Stromal cell of bone marrow (primary cell): ENCODE measurements around the gene WDR4.
"Not testable (repeated sequence)": the region's sequence is repeated elsewhere in the genome, so short reads cannot be mapped to it uniquely, and the experiment has no call there.

ENCODE experiments used
- DNase-seq: peaks from one replicate; pipeline ENCODE4 v3.0.0-alpha.2; 2012; ENCODE audit warnings: low read depth

WDR4 gene

DNA sequence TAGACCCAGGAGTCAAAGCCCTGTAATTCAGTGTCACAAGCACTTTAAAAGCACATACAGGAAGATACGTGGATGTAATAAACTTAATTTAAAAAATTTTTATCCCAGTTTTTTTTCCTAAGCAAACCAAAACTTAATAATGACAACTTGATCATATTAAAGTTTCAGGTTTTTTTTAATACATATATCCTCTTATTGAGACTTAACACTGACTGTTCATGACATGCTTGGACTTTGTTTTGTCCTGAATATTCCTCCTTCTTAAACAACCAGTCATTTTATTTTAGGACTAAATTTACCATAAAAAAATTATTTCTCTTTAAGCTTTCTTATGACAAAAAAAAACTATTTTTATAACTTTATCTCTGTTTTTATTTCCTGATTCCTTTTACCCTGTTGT is 64.1 kb downstream of the WDR4 start:
- DNase-seq: no peak

DNA sequence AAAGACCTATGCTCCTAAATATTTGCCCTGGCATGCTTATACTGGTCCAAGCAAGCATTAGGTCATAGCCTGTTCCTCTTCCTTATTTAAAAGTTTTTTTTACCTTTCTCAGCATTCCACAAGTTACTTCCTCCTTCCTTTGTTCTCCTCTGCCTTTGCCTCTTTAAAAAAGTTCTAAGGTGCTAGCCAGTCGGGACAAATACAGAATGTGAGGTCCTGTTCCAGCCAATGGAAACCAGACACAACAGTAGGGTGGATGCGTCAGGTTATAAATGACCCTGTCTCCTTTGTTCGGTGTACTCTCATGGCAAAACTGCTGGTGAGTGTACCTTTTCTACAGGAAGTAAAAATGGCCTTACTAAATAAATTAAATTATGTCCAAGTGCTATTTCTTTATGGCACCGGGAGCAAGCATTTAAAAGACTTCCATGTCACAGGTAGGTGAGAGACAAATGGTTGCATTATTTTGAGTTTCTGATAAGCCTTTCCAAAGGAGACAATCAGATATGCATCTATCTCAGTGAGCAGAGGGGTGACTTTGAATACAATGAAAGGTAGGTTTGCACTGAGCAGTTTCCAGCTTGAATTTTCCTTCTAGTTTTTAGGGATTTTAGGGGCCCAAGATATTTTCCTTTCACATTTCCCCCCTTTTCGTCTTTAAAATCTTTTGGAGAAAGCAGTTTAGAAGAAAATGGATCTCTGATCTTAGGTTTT is 66.7 kb downstream of the WDR4 start:
- DNase-seq: not testable (repeated sequence)

DNA sequence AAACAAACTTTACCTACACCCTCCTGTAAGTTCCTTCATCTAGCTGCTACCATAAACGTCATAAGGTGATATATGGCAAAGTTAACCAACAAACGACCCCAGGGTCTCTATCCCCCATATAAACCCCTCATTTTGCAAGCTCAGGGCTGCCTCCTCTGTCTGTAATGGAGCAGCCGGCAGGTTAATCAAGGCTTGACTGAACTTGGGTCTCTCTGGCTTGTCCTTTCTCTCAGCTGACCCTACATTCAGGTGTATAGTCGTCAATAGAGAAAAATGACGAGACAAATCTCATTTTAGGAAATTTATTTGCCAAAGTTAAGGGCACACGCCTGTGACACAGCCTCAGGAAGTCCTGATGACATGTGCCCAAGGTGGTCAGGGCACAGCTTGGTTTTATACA is 67.4 kb downstream of the WDR4 start:
- DNase-seq: no peak

DNA sequence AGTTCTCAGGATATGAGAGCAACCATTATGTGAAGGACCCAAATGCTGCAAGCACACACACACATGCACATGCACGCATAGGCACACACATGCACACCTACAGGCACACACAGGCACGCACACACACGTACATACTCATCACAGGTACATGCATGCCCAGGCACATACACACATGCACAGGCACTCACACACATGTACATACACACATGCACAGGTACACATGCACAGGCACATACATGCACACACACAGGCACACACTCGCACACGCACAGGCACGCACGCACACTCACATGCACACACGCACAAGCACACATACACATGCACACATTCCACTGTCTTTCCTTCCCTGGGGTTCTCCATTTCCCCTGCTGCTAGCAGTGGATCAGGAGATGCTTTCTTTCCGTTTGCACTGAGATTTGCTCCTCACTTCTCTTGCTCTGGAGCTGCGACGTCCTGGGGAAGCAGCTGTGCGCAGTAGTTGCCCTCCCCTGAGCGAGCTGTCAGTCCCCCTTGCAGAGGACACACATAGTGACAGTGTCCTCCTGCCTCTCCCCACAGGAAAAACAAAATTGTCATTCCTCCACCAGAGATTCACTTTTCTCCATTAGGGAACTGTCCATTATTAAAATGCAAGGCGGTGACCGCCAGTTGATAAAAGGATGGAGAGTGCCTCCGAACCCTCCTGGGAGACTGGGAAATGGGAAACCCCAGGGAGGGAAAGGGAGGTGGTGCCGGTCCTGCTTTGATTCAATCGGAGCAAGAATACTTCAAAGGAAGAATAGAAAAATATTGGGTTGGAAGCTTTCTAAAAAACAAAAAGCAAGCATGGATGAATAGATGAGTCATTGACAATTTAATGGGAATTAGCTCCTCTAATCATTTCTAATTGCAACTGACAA is 69.5 kb downstream of the WDR4 start:
- no peak for DNase-seq

DNA sequence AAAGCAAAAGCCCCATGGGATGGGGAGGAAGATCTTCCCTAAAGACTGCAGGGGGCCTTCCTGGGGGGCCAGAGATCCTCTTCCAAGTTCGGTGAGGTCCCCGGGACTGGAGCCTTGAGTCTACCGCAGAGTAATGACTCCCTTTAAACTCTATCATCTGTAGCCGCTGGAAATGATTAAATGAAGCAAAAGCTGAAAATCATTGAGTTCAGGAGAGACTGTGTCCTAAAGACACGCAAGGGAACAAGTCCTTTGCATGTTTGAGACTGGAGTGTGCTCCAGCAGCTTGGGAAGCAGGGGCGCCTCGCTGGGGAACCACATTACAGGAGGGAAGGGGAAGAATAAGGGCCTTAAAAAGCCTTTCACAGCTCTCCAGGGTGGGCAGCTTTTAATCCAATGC is 70.2 kb downstream of the WDR4 start:
- no peak for DNase-seq

DNA sequence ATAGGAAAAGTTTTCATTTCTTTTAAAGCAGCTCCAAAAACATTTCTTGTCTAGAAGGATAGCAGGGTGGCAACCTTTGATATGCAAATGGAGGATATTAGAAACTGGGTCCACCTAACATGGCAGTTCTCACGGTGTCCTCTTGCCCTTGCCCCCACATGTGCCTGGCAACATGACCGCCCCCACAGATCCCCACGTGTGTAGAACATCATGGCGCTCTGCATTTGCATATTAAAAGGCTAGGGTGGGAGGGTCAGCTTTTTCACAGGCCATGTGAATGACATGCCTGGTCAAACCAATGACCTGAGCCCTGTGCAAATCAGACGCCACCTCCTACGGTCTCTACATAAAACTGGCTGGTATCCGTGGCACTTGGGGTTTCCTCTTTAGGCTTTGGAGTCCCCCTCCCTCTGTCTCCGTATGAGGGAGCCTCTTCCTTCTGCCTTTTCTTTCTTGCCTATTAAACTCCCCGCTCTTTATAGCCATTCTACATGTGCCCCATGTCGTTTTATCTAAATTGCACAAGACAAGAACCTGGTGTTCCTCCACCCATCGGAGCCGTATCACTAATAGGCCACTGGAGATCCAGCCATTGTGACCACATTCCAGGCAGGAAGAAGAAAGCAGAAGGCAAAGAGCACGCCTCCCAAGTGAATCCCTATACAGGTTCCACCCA is 71.3 kb downstream of the WDR4 start:
- DNase-seq: no peak

DNA sequence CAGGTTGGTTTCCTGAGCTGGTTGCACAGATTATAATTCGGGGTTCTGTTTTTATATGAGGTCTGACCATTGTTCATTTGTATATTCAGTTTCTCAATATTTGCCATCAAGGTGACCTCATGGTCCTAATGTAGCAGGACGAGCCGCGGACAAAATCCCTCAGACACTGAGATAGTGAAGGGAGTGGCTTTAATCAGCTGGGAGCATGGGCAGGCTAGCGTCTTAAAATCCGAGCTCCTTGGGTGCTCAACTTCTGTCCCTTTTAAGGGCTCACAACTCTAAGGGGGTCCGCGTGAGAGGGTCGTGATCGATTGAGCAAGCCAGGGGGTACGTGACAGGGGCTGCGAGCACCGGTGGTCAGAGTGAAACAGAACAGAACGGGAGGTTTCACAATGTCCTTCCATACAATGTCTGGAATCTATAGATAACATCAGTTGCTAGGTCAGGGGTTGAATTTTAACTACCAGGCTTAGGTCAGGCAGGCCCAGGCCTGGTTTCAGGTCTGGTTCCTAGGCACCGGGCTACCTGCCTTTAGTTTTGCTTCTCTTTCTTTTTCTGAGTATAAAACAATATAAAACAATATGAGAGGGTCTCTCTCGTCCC is 71.9 kb downstream of the WDR4 start:
- DNase-seq: not testable (repeated sequence)

DNA sequence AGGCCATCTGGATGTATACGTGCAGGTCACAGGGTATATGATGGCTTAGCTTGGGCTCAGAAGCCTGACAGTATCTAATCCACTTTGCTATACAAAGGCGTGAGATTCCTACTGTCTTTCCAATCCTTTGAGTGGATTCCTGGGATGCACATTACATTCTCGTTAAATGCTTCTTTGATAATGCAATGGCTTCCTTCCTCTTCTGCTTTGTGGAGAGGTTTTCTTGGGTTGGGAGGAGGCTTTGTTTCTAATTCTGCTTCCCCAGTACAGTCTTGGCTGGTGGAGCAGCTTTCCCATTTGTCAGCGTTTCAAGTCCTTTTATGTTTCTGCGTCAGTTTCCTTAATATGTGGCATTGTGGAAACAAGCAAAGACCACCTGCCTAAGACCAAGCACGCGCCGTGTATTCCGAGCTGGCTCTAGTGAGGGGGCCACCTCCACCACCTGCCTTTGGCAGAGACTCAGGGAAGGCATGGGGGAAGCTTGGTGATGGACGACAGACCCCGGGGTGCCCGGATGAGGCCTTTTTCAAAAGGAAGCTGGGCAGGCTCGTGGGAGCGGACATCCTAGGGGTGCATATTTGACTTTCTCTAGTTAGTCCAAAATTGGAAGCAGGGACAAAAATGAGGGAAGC is 72.7 kb downstream of the WDR4 start:
- no peak for DNase-seq

DNA sequence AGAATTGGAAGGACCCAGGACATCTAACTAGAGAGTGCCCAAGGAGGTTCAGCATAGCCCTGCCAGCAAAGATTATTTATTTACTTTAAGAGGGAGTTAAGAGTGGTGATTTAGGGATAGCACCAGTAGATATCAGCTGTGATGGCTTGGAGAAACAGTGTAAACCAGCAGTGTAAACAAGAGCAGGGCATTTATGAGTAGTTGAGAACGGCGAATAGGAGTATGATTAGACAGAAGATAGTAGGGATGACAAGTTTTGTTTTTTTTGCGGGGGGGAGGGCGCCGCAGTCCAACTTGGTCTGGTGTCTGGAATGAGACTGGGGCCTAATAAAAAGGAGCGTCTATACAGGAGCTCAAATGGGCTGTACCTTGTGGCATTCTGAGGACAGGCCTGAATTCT is 77.7 kb downstream of the WDR4 start:
- DNase-seq: not testable (repeated sequence)

DNA sequence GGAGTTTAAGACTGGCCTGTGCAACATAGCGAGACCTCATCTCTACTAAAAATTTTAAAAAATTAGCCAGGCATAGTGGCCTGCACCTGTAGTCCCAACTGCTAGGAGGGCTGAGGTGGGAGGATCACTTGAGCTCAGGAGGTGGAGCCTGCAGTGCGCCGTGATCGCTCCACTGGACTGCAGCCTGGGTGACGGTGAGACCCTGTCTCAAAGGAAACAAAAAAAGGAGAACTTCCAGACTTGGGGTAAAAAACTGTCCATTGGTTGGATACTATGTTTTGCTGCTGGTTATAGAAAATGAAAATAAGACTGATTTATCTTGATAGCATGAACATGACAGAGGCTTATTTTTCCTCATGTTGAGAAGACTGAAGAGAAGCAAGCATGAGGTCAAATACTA is 79.4 kb downstream of the WDR4 start:
- DNase-seq: no peak

DNA sequence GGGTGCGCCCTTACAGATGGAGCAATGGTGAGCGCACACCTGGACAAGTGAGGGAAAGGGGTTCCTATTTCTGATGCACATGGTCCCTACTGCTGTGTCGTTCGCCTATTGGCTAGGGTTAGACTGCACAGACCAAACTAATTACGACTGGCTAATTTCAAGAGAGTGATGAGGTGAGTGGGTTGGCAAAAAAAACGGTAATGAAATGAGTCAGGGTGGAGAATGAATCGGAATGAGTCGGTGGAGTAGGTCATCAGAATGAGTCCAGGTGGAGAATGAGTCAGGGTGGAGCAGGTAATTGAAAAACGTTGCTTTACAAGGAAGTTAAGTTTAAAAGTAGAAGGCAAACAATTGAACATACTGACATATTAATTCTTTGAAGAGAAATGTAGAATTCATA is 79.8 kb downstream of the WDR4 start:
- no peak for DNase-seq
